ENCODE results near the gene TOGARAM2. TPM values are rescaled to one million over a fixed set of nuclear protein-coding genes. Genes with fewer than 3 reads are reported as not detected.
"Not testable (repeated sequence)": the region's sequence is repeated elsewhere in the genome, so short reads cannot be mapped to it uniquely, and the experiment has no call there.

TOGARAM2 gene
- total RNA-seq, 1 experiment from 2014 or later = 0.75 TPM

DNA sequence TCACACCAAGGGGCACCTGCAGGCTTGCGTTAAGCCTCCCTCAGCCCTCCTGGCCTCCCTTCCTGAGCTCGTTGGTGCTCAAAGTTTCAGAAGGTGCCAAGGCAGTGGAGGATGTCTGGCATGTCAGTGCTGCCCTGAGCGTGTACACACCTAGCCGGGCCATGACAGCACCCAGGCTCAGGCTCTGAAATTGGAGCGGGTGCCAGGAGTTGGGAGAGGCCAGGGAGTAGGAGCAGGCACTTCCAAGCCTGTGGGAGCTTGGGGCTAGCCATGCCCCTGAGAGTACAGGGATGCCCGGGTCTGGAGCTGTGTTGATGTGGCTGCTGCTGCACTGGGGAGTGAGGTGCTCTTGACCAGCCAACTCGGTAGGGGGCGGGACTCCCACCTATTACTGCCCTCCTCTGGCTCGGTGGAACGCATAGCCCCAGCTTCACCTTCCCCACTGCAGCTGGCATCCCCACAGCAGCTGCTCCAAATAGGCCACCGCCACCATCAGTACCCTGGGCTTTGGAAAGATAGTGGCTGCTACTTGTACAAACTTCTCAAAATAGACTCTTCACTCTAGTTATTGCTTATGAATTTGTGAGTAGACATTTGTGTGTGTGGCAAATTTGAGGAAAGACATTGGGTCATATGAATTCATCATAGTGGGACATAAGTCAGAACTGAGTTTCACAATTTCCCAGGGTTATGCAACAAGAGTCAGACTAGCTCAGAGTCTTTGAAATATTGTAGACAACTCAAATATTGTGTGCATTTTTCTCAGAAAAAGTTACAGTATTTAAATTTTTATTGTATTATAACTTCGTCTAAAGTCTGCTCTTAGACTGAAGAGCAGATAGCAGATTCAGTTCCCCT is 100.0 kb downstream of the TOGARAM2 start:
- no peak for TF ChIP-seq EZH2 (IDR thresholded peaks at IDR 0.05; ENCODE audit: borderline replicate concordance, low read depth, low read length, poor library complexity, severe bottlenecking)
- TF ChIP-seq, protein P1, sequence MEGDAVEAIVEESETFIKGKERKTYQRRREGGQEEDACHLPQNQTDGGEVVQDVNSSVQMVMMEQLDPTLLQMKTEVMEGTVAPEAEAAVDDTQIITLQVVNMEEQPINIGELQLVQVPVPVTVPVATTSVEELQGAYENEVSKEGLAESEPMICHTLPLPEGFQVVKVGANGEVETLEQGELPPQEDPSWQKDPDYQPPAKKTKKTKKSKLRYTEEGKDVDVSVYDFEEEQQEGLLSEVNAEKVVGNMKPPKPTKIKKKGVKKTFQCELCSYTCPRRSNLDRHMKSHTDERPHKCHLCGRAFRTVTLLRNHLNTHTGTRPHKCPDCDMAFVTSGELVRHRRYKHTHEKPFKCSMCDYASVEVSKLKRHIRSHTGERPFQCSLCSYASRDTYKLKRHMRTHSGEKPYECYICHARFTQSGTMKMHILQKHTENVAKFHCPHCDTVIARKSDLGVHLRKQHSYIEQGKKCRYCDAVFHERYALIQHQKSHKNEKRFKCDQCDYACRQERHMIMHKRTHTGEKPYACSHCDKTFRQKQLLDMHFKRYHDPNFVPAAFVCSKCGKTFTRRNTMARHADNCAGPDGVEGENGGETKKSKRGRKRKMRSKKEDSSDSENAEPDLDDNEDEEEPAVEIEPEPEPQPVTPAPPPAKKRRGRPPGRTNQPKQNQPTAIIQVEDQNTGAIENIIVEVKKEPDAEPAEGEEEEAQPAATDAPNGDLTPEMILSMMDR (conservative IDR thresholded peaks at IDR 0.05; ENCODE audit: low read depth, low read length) = no peak
- intact Hi-C loops (cut with micrococcal nuclease; ENCODE audit: unreplicated experiment) = no loop called here
- ChIA-PET POLR2A (ENCODE audit: low non-redundant PET) (no interaction called here), CTCF (no interaction called here)
- Histone ChIP-seq H3K9me3 (ENCODE audit: low read depth, low read length, poor library complexity, severe bottlenecking) (no peaks in the 10 kb centered on the region), H3K36me3 (ENCODE audit: insufficient read depth, low read length, poor library complexity, severe bottlenecking) (no peaks in the 10 kb centered on the region), H3K27me3 (replicated peaks; ENCODE audit: insufficient read depth, low read depth, low read length, poor library complexity) (no peaks in the 10 kb centered on the region), H3K4me3 (ENCODE audit: low read depth, low read length, poor library complexity, severe bottlenecking) (no peak overlapping the region), H3K4me1 (ENCODE audit: insufficient read depth, low read length, poor library complexity, severe bottlenecking) (no peaks in the 10 kb centered on the region), H3K27ac (ENCODE audit: low read depth, low read length, poor library complexity, severe bottlenecking) (no peak overlapping the region)
- BruUV-seq (replicated peaks) = no TSS peak
- DNase-seq (ENCODE audit: low spot score) = no peak

DNA sequence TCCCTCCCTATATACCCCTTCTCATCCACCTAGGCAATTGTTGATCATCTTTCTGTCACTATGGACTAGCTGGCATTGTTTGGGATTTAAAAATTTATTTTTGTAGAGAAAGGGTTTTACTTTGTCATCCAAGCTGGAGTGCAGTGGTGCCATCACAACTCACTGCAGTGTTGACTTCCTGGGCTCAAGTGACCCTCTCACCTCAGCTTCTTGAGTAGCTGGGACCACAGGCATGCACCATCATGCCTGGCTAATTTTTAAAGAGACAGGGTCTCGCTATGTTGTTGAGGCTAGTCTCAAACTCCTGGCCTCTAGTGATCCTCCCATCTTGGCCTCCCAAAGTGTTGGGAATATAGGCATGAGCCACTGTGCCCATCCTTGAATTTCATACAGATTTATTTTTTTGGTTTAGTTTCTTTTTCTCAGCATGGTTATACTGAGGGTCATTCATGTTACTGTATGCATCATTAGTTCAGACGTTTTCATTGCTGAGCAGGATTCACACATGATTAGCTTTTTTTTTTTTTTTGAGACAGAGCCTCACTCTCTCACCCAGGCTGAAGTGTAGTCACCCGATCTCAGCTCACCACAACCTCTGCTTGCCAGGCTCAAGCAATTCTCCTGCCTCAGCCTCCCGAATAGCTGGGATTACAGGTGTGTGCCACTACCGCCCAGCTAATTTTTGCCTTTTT is 101.9 kb downstream of the TOGARAM2 start:
- no peak overlapping the region for H3K27ac ChIP-seq (ENCODE audit: low read depth, low read length, poor library complexity, severe bottlenecking)
- no peaks in the 10 kb centered on the region for H3K27me3 ChIP-seq (replicated peaks; ENCODE audit: insufficient read depth, low read depth, low read length, poor library complexity)
- POLR2A ChIA-PET (ENCODE audit: low non-redundant PET) = no interaction called here
- CTCF ChIA-PET = interaction anchor here (0.7 kb wide), 1 partner anchor 192 kb away, joined by 7 read pairs; no protein-coding TSS in a partner anchor
- no peaks in the 10 kb centered on the region for H3K36me3 ChIP-seq (ENCODE audit: insufficient read depth, low read length, poor library complexity, severe bottlenecking)
- DNase-seq (ENCODE audit: low spot score) = no peak
- BruUV-seq (replicated peaks) = no TSS peak
- H3K9me3 ChIP-seq (ENCODE audit: low read depth, low read length, poor library complexity, severe bottlenecking) = no peaks in the 10 kb centered on the region
- intact Hi-C loops (cut with micrococcal nuclease; ENCODE audit: unreplicated experiment) = no loop called here
- H3K4me3 ChIP-seq (ENCODE audit: low read depth, low read length, poor library complexity, severe bottlenecking) = no peak overlapping the region
- TF ChIP-seq, protein P1 (conservative IDR thresholded peaks at IDR 0.05; ENCODE audit: low read depth, low read length) = no peak
- no peak for TF ChIP-seq EZH2 (IDR thresholded peaks at IDR 0.05; ENCODE audit: borderline replicate concordance, low read depth, low read length, poor library complexity, severe bottlenecking)
- H3K4me1 ChIP-seq (ENCODE audit: insufficient read depth, low read length, poor library complexity, severe bottlenecking) = no peaks in the 10 kb centered on the region

DNA sequence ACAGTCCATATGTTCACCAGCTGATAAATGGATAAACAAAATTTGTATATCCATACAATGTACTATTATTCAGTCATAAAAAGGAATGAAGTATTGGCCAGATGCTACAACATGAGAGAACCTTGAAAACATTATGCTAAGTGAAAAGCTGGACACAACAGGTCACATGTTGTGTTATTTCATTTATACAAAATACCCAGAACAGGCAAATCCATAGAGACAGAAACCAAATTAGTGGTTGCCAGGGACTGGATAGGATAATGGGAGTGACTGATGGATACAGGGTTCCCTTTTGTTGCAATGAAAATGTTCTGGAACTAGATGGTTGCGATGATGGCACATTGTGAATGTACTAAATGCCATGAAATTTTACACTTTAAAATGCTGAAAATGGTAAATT is 103.5 kb downstream of the TOGARAM2 start:
- H3K36me3 ChIP-seq (ENCODE audit: insufficient read depth, low read length, poor library complexity, severe bottlenecking) = no peaks in the 10 kb centered on the region
- TF ChIP-seq, protein P1 (conservative IDR thresholded peaks at IDR 0.05; ENCODE audit: low read depth, low read length) = no peak
- no peak for TF ChIP-seq EZH2 (IDR thresholded peaks at IDR 0.05; ENCODE audit: borderline replicate concordance, low read depth, low read length, poor library complexity, severe bottlenecking)
- no peak overlapping the region for H3K27ac ChIP-seq (ENCODE audit: low read depth, low read length, poor library complexity, severe bottlenecking)
- POLR2A ChIA-PET (ENCODE audit: low non-redundant PET) = no interaction called here
- no peaks in the 10 kb centered on the region for H3K4me1 ChIP-seq (ENCODE audit: insufficient read depth, low read length, poor library complexity, severe bottlenecking)
- no peak overlapping the region for H3K4me3 ChIP-seq (ENCODE audit: low read depth, low read length, poor library complexity, severe bottlenecking)
- intact Hi-C loops (cut with micrococcal nuclease; ENCODE audit: unreplicated experiment) = no loop called here
- CTCF ChIA-PET = no interaction called here
- no TSS peak for BruUV-seq (replicated peaks)
- H3K9me3 ChIP-seq (ENCODE audit: low read depth, low read length, poor library complexity, severe bottlenecking) = no peaks in the 10 kb centered on the region
- DNase-seq (ENCODE audit: low spot score) = no peak
- H3K27me3 ChIP-seq (replicated peaks; ENCODE audit: insufficient read depth, low read depth, low read length, poor library complexity) = no peaks in the 10 kb centered on the region

DNA sequence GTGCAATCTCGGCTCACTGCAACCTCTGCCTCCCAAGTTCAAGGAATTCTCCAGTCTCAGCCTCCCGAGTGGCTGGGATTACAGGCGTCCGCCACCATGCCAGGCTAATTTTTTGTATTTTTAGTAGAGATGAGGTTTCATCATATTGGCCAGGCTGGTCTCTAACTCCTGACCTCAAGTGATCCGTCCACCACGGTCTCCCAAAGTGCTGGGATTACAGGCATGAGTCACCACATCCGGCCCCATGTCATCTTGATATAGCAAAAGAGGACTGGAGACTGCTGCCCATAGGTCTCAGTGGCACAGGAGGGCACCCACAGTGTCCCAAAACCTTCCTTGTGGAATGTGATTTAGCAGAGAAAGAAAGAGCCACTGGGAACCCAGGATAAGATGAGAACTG is 109.2 kb downstream of the TOGARAM2 start:
- BruUV-seq (replicated peaks); H3K4me1 ChIP-seq (ENCODE audit: insufficient read depth, low read length, poor library complexity, severe bottlenecking); H3K36me3 ChIP-seq (ENCODE audit: insufficient read depth, low read length, poor library complexity, severe bottlenecking); H3K9me3 ChIP-seq (ENCODE audit: low read depth, low read length, poor library complexity, severe bottlenecking); intact Hi-C loops (cut with micrococcal nuclease; ENCODE audit: unreplicated experiment); CTCF ChIA-PET; H3K4me3 ChIP-seq (ENCODE audit: low read depth, low read length, poor library complexity, severe bottlenecking); POLR2A ChIA-PET (ENCODE audit: low non-redundant PET); H3K27me3 ChIP-seq (replicated peaks; ENCODE audit: insufficient read depth, low read depth, low read length, poor library complexity); DNase-seq (ENCODE audit: low spot score); H3K27ac ChIP-seq (ENCODE audit: low read depth, low read length, poor library complexity, severe bottlenecking): not testable (repeated sequence)

All from A673 (cell line).